ENCODE data around the gene NUDT4.
"Not testable (repeated sequence)": the region's sequence is repeated elsewhere in the genome, so short reads cannot be mapped to it uniquely, and the experiment has no call there.

GRCh38 chr12:93409343-93410187, 31.8 kb downstream of the NUDT4 start:
- TF ChIP-seq, protein P1, sequence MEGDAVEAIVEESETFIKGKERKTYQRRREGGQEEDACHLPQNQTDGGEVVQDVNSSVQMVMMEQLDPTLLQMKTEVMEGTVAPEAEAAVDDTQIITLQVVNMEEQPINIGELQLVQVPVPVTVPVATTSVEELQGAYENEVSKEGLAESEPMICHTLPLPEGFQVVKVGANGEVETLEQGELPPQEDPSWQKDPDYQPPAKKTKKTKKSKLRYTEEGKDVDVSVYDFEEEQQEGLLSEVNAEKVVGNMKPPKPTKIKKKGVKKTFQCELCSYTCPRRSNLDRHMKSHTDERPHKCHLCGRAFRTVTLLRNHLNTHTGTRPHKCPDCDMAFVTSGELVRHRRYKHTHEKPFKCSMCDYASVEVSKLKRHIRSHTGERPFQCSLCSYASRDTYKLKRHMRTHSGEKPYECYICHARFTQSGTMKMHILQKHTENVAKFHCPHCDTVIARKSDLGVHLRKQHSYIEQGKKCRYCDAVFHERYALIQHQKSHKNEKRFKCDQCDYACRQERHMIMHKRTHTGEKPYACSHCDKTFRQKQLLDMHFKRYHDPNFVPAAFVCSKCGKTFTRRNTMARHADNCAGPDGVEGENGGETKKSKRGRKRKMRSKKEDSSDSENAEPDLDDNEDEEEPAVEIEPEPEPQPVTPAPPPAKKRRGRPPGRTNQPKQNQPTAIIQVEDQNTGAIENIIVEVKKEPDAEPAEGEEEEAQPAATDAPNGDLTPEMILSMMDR (IDR thresholded peaks at IDR 0.05): not testable (repeated sequence)
- TF ChIP-seq POLR2A (IDR thresholded peaks at IDR 0.05): not testable (repeated sequence)

Measured in esophagus squamous epithelium (tissue), 4 donors.